ENCODE results near the gene TLL2.

TLL2 gene

GRCh38 chr10:96346295-96346694, 167.4 kb downstream of the TLL2 start:
- no peak for DNase-seq

DNA sequence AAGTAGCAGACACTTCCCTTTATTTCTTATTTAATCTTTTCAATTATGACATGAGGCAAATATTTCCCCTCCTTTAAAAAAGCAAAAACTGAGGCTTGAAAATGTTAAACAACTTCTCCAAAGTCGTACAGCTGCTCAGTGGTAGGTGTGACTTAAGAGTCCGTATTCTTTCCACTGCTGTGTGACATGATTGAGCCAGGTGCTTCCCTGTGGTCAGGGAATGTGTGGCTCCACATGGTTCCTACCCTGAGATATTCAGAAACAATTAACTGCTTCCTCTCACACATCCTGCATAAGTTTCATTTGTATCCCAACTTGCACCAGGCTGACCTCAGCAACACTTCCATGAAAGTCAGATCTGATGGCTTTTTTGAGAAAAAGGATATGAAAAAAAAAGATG, 168.5 kb downstream of the TLL2 start:
- DNase-seq = no peak

DNA sequence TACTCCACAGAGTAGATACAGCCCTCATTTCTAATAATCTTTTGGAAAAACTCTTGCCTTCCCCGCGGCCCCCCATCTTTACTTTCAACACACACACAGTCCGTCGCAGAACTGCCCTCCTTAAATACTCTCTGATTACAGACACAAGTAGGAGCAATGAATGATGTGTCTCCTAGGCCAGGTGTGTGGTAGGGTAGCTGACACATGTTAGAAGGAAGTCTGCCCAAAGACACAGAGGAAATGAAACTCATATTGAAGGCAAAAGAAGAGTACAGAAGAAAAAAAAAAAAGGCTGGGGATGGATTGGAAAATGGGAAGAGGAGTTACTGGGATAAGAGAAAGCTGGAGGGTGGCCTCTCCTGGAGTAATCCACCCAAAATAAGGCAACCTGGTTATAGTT, 169.5 kb downstream of the TLL2 start:
- DNase-seq = no peak

DNA sequence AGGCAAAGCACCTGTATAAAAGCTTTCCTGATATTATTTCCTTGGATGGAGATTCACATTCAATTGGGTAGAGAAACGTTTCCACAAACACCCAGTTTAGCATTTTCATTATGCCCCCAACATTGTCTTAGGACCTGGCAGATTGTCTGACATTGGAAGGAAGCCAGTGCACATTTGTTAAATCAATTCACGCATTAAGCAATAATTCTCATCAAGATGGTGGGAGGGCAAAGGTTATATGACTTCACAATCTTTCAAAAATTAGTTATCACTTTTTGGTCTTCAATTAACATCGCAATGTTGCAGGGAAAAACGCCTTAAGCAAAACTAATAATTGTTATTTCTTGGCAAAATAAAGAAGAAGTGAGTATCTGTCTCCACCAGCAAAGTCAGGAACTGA, 171.3 kb downstream of the TLL2 start:
- no peak for DNase-seq

- no peak for DNase-seq
Observed at GRCh38 chr10:96341219-96342182, 172.2 kb downstream of the TLL2 start.

DNA sequence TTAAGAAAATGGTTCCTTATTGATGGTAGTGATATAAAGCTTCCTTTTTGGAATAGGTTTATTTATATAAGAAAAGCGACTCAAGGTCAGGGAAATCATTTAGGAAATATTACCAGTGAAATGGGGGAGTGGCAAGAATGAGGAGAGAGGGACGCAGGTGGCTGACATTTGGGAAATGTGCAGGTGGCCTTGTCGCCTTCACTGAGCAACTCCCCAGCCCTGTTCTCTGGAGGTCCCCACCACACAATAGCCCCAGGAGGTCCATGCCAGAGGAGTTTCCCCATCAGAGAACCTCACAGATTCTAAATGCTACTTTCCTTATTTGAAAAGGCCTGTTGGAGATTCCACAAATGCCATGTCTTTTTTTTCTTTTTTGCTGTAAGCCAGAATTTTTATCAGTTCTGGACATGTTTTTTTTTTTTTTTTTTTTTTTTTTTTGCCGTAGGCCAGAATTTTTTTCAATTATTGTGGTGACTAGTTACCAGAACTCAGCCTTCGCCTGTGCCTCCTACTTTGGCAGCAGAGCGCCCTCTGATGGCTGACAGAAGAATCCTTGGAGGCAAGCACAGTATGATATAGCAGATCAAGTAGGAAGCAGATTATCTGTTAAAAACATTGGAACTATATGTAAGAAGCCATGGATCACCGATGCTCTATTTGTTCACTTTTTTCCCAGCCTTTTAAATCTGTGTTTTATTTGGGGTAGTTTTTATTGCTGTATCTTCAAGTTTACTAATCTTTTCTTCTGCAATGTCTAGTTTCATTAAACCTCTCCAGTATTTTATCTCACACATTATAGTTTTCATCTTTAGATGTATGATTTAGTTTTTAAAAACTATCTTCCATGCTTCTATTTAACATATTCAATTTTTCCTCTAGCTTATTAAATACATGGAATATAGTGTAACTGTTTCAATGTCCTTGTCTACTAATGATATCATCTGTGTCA, 173.5 kb downstream of the TLL2 start:
- peak; percentile 56 to 61 for DNase-seq

DNA sequence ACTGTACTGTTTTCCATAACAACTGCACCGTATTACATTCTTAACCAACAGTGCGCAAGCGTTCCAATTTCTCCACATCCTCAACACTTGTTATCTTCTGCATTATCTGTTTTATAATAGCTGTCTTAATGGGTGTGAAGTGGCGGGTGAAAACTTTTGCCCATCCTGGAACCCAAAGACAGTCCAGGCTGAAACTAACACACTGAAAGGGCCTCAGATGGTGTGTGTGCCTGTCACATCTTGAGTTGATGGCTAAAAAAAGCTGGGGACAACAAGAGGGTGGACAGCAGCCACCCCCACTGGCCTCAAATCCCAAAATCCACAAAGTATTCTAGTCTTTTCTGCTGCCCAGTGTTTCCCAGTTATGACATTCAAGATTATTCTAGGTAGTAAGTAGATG, 174.3 kb downstream of the TLL2 start:
- no peak for DNase-seq

- DNase-seq = no peak
Observed at GRCh38 chr10:96338279-96338925, 175.3 kb downstream of the TLL2 start.

- no peak for DNase-seq
Observed at GRCh38 chr10:96337106-96337505, 176.6 kb downstream of the TLL2 start.

DNA sequence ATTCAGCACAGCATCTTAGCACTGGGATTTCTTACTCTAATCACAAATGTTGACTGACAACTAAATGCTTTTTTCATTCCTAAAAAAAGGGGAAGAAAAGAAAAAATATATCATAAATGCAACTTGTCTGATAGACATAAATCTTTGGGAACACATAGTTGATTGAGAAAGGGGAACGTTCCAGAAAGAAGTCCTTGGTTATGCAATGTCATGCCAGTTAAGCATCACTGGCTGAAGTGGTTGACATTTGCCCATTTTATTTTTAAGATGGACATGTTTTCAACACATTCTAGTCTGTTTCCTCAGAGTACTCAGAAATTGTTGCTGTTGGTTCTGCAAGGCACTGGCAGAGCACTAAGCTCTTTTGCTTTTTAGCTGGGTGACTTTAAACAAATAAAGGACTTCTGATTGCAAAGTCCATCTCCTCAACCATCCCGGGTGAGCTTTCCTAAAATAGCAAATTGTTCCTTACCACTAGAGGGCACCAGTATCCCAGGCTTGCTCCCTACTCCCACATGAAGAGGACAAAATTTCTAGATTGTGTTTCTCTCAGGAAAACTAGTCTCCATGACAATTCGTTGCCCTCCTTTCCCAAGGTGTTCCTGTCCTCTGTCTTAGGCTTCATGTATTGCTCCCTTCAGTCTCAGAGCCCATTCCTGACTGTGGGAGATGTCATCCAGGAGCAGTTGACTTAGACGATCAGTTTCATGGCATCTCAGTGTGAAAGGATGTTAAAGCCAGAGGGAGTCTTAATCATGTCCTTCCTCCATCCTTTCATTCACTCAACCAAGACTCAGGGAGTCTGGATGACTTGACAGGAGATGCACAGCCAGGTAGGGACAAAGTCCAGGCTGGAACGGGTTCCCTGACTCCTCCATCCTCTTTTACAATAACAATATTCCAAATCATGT, 178.9 kb downstream of the TLL2 start:
- peak in 1 of 2 experiments; percentile 6 for DNase-seq

DNA sequence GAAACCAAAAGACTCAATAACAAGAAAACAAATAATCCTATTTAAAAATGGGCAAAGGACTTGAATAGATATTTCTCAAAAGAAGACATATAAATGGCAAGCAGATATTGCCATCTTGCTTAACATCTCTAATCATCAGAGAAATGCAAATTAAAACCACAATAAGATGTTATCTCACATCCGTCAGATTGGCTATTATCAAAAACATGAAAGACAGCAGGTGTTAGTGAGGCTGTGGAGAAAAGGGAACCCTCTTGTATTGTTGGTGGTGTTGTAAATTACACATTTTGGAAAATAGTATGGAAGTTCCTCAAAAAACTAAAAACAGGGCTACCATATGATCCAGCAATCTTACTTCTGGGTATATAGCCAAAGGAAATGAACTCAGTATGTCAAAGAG, 180.6 kb downstream of the TLL2 start:
- DNase-seq = no peak

GRCh38 chr10:96327462-96327861, 186.3 kb downstream of the TLL2 start:
- no peak for DNase-seq

DNA sequence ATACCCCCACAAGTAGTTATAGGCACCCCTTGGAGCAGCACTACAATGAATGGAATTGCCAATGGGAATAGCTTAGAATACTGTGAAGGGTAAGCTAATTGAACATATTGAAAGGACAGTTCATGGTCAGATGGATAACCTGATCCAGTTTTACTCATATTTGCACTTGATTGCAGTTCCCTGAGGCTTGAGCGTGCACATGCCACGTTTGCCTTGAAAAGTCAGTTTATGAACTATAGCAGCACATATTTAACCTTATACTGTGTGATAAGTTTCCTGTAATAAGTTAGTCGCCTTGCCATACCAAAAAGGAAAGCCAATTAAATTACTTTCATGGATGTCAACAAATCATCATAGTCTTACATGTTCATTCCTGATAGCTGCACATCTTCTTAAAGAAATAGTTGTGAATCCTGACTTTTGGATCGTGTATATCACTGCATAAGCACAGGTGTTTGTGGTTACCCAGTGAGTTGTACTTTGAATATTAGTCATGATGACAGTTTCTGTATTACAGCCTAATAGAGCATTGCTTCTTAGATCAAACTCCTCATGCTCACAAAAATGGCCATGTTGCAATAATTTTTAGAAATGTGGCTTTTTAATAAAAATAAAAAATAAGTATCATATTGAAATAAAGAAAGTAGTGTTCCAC, 187.9 kb downstream of the TLL2 start:
- no peak for DNase-seq

DNA sequence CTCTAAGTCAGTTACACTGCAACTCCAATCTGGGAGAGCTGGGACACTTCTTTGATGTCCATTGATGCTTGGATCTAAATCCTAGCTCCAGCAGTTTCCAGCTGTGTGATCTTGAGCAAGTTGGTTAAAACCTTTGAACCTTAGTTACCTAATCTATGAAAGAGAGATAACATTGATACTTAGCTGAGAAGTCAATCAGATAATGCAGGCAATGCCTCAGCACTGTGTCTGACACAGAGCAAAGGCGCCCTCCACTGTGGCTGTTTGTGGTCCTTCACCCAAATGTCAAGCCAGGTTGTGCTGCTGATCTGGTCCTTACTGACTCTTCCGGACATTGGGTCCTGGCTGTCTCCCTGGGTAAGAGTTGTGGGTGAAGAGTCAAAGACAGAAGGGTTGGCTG, 189.3 kb downstream of the TLL2 start:
- no peak for DNase-seq

- no peak for DNase-seq
Observed at GRCh38 chr10:96322275-96322674, 191.5 kb downstream of the TLL2 start.

DNA sequence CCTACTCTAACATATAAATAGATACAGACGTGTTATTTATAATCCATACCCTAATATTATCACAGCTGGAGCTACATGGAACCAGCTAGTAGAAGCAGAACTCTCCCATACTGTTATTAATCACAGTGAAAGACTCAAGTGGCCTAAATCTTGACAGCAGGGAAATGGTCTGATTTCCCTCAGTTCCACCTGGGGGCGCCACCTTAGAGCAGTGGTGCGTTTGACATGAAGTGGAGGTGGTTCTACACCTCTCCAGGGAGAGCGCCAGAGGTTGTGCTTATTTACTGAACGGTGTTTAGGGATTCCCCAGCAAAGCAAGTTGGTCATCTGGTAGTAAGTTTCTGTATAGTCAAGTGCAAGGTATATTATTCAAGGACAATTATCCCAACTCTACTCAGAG, 191.9 kb downstream of the TLL2 start:
- no peak for DNase-seq

GRCh38 chr10:96319754-96320474, 193.8 kb downstream of the TLL2 start:
- peak in 1 of 2 experiments; percentile 27 for DNase-seq

DNA sequence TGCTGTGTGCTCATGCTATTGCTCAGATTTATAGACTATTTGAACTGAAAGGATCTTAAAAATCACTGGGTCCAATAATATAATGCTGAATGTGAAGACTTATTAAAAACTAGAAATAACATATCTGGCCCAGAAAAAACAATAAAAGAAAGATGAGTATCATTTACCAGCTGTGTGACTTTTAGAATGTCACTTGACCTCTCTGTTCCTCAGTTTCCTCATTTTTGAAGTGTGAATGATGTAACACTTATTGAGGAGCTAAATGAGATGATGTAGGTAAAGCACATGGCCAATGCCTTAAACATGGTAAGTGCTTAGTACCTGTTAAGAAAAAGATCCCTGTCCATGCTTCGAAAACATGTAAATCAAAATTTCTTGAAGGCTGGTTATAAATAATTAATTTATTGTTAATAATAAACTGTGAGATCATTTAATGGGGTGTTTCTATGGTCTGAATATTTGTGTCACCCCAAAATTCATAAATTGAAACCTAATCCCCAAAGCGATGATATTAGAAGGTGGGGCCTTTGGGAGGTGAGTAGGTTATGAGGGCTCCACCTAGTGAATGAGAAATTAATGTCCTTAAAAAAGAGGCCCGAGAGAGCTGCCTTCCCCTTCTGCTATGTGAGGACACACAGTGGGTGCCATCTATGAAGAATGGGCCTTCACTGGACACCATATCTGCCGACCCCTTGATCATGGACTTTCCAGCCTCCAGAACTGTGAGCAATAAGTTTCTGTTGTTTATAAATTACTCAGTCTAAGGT, 196.5 kb downstream of the TLL2 start:
- DNase-seq = no peak

Measured in NCI-H2081 (cell line).